ENCODE data around the gene POLR1F.

Gene POLR1F

GRCh38 chr7:19692111-19692828, 16.6 kb downstream of the POLR1F start:
- no peak for TF ChIP-seq FOXM1 (IDR thresholded peaks at IDR 0.05; ENCODE audit: borderline replicate concordance, low read depth)
- no peak for TF ChIP-seq EP300 (IDR thresholded peaks at IDR 0.05; ENCODE audit: borderline replicate concordance)
- TF ChIP-seq CEBPB (IDR thresholded peaks at IDR 0.05) = no peak
- no peak for TF ChIP-seq TEAD4 (IDR thresholded peaks at IDR 0.05)
- TF ChIP-seq REST (IDR thresholded peaks at IDR 0.05; ENCODE audit: low read depth) = no peak
- TF ChIP-seq MAX (IDR thresholded peaks at IDR 0.05) = no peak
- TF ChIP-seq YY1 (IDR thresholded peaks at IDR 0.05; ENCODE audit: low read depth) = no peak
- no peak for TF ChIP-seq RAD21 (IDR thresholded peaks at IDR 0.05; ENCODE audit: low read depth)
- no peak for TF ChIP-seq TCF12 (IDR thresholded peaks at IDR 0.05; ENCODE audit: low read depth)
- TF ChIP-seq EGR1 (IDR thresholded peaks at IDR 0.05) = no peak

GRCh38 chr7:19690736-19691135, 18.1 kb downstream of the POLR1F start:
- TF ChIP-seq TEAD4 (IDR thresholded peaks at IDR 0.05) (no peak), CEBPB (IDR thresholded peaks at IDR 0.05) (no peak), REST (IDR thresholded peaks at IDR 0.05; ENCODE audit: low read depth) (no peak), NFIC (IDR thresholded peaks at IDR 0.05) (no peak), CREB1 (IDR thresholded peaks at IDR 0.05; ENCODE audit: low read depth) (no peak), RAD21 (IDR thresholded peaks at IDR 0.05; ENCODE audit: low read depth) (no peak), EP300 (IDR thresholded peaks at IDR 0.05; ENCODE audit: borderline replicate concordance) (no peak), MAX (IDR thresholded peaks at IDR 0.05) (no peak), EGR1 (IDR thresholded peaks at IDR 0.05) (no peak), TAF1 (IDR thresholded peaks at IDR 0.05; ENCODE audit: low read depth) (no peak), YY1 (IDR thresholded peaks at IDR 0.05; ENCODE audit: low read depth) (no peak)

- TF ChIP-seq ZBTB7A (IDR thresholded peaks at IDR 0.05; ENCODE audit: low read depth) (no peak), REST (IDR thresholded peaks at IDR 0.05; ENCODE audit: low read depth) (no peak), YY1 (IDR thresholded peaks at IDR 0.05; ENCODE audit: low read depth) (no peak), EP300 (IDR thresholded peaks at IDR 0.05; ENCODE audit: borderline replicate concordance) (no peak), CREB1 (IDR thresholded peaks at IDR 0.05; ENCODE audit: low read depth) (no peak), CEBPB (IDR thresholded peaks at IDR 0.05) (no peak), EGR1 (IDR thresholded peaks at IDR 0.05) (no peak)
These were observed 27.2 kb downstream of the POLR1F start for GRCh38 chr7:19681596-19681995.

GRCh38 chr7:19677180-19677579, 31.7 kb downstream of the POLR1F start:
- no peak for TF ChIP-seq CREB1 (IDR thresholded peaks at IDR 0.05; ENCODE audit: low read depth)
- no peak for TF ChIP-seq CEBPB (IDR thresholded peaks at IDR 0.05)
- TF ChIP-seq REST (IDR thresholded peaks at IDR 0.05; ENCODE audit: low read depth) = no peak
- TF ChIP-seq RAD21 (IDR thresholded peaks at IDR 0.05; ENCODE audit: low read depth) = no peak
- no peak for TF ChIP-seq YY1 (IDR thresholded peaks at IDR 0.05; ENCODE audit: low read depth)
- no peak for TF ChIP-seq TCF12 (IDR thresholded peaks at IDR 0.05; ENCODE audit: low read depth)
- TF ChIP-seq ZBTB7A (IDR thresholded peaks at IDR 0.05; ENCODE audit: low read depth) = no peak
- TF ChIP-seq FOXM1 (IDR thresholded peaks at IDR 0.05; ENCODE audit: borderline replicate concordance, low read depth) = no peak
- no peak for TF ChIP-seq TAF1 (IDR thresholded peaks at IDR 0.05; ENCODE audit: low read depth)
- no peak for TF ChIP-seq USF1 (IDR thresholded peaks at IDR 0.05)
- TF ChIP-seq EP300 (IDR thresholded peaks at IDR 0.05; ENCODE audit: borderline replicate concordance) = no peak
- no peak for TF ChIP-seq EGR1 (IDR thresholded peaks at IDR 0.05)
- TF ChIP-seq MAX (IDR thresholded peaks at IDR 0.05) = no peak
- no peak for TF ChIP-seq TEAD4 (IDR thresholded peaks at IDR 0.05)
- TF ChIP-seq NFIC (IDR thresholded peaks at IDR 0.05) = no peak
